ENCODE measurements around the gene LRRC36. TPM values are rescaled to one million over a fixed set of nuclear protein-coding genes. Genes with fewer than 3 reads are reported as not detected.

The LRRC36 gene
- total and polyA plus RNA-seq, 2 donors (not counting 3 experiments of a cell fraction or from before 2014, with no cell fraction given): 0.30 to 2.0 TPM

- no TSS peak for BruUV-seq (replicated peaks)
- FAIRE-seq: peak; percentile 90
- intact Hi-C loops (cut with micrococcal nuclease): loop anchor here (1.0 to 10.0 kb wide), 7 partner anchors 21 to 438 kb away; partner anchors contain the start of genes E2F4, ELMO3, EXOC3L1 and KCTD19
- dilution Hi-C loops (cut with MboI; ENCODE audit: extremely low pct_ligation_motif_present, low sequenced_read_pairs): no loop called here
- Histone ChIP-seq H4K20me1 (replicated peaks; ENCODE audit: control insufficient read depth, extremely low read depth, insufficient read depth, low read length) (no peaks in the 10 kb centered on the region), H3K27me3 (ENCODE audit: control insufficient read depth in 2 of 2, insufficient read depth in 2 of 2, low read length in 2 of 2) (peaks cover 9 to 11% of the 10 kb centered on the region in 2 experiments), H3K4me2 (ENCODE audit: insufficient read depth, low read length) (peak within 1 kb of the TSS; percentile 46), H3K9me1 (replicated peaks; ENCODE audit: control insufficient read depth, extremely low read depth, insufficient read depth, low read length) (no peaks in the 10 kb centered on the region), H3K27ac (ENCODE audit: insufficient read depth, low read depth, low read length) (no peak within 1 kb of the TSS), H3K9ac (replicated peaks; ENCODE audit: extremely low read depth, insufficient read depth, low read length) (peak within 1 kb of the TSS; percentile 2), H3K4me1 (ENCODE audit: control insufficient read depth, extremely low read depth, insufficient read depth, low read length) (peaks cover 13% of the 10 kb centered on the region), H3K4me3 (replicated peaks in 1 of 3; ENCODE audit: insufficient read depth in 1 of 3, low read depth in 1 of 3, low read length in 3 of 3) (peak within 1 kb of the TSS in 2 of 3 experiments; percentile 9 to 26), H3K36me3 (ENCODE audit: control insufficient read depth in 2 of 2, extremely low read depth in 1 of 2, insufficient read depth in 2 of 2, low read length in 2 of 2) (no peaks in the 10 kb centered on the region), H3K79me2 (ENCODE audit: control insufficient read depth, insufficient read depth, low read length) (no peaks in the 10 kb centered on the region), H3K9me3 (replicated peaks; ENCODE audit: control insufficient read depth, insufficient read depth, low read length) (no peaks in the 10 kb centered on the region), H2AFZ (ENCODE audit: low read depth, low read length) (peak within 1 kb of the TSS; percentile 77)
- CTCF ChIA-PET: interaction anchor here (0.6 to 3.1 kb wide), 23 partner anchors 8 to 447 kb away, joined by 3 to 34 read pairs (median 4); partner anchors contain the start of genes FHOD1, KCTD19 and LRRC36
- peak; percentile 81 for DNase-seq (ENCODE audit: low read depth, low spot score)
- POLR2A ChIA-PET: interaction anchor here (0.6 kb wide), 1 partner anchor 119 kb away, joined by 3 read pairs; no protein-coding TSS in a partner anchor
- TF ChIP-seq POLR2AphosphoS5 (IDR thresholded peaks at IDR 0.05; ENCODE audit: insufficient read depth, low read depth, low read length) (peak; percentile 8), CTCF (IDR thresholded peaks at IDR 0.05; ENCODE audit: extremely low read depth in 1 of 2, insufficient read depth in 1 of 2, low read depth in 1 of 2, low read length in 2 of 2) (peak; percentile 63 to 85), MAX (IDR thresholded peaks at IDR 0.05; ENCODE audit: insufficient read depth, insufficient read length) (no peak)
Observed at GRCh38 chr16:67393111-67393787, 66.6 kb downstream of the LRRC36 start, which contains the start of gene TPPP3. Gene TPPP3, minus strand, starts transcription at chr16:67393498. Its CDS starts 2,387 bp downstream, at chr16:67391111.
